GM18505 (cell line): ENCODE data around the gene LOXL1.

Experiments
- ATAC-seq: cut with Tn5 transposase; IDR thresholded peaks from one replicate; pipeline ENCODE4 v1.9.1; 2021; ENCODE audit not compliant: unreplicated experiment
- POLR2A ChIP-seq: IDR thresholded peaks from 4 replicates; pipeline ENCODE4 v1.6.1; 2011; ENCODE audit warnings: borderline replicate concordance; ENCODE audit not compliant: insufficient read depth, insufficient read length; ENCODE audit errors: extremely low read depth

The LOXL1 gene

GRCh38 chr15:73892446-73893226 is 33.6 kb upstream of the LOXL1 start:
- no peak for TF ChIP-seq POLR2A
- ATAC-seq, result no peak

GRCh38 chr15:73894133-73894814 is 32.0 kb upstream of the LOXL1 start:
- no peak for TF ChIP-seq POLR2A
- no peak for ATAC-seq

- TF ChIP-seq POLR2A, result no peak
- no peak for ATAC-seq
These were observed 28.6 kb upstream of the LOXL1 start for GRCh38 chr15:73897441-73898261.

GRCh38 chr15:73899197-73900094 is 26.8 kb upstream of the LOXL1 start:
- no peak for ATAC-seq
- TF ChIP-seq POLR2A, result no peak

GRCh38 chr15:73900095-73900712 is 26.1 kb upstream of the LOXL1 start:
- TF ChIP-seq POLR2A, result no peak
- ATAC-seq, result no peak

GRCh38 chr15:73901126-73901810 is 25.0 kb upstream of the LOXL1 start:
- TF ChIP-seq POLR2A, result no peak
- ATAC-seq, result no peak

GRCh38 chr15:73902121-73903020 is 23.9 kb upstream of the LOXL1 start:
- no peak for ATAC-seq
- no peak for TF ChIP-seq POLR2A

- TF ChIP-seq POLR2A, result no peak
- ATAC-seq, result no peak
These were observed 22.0 kb upstream of the LOXL1 start for GRCh38 chr15:73904026-73904815.

GRCh38 chr15:73905225-73905827 is 20.9 kb upstream of the LOXL1 start:
- TF ChIP-seq POLR2A, result no peak
- ATAC-seq, result no peak
